Measurements from ENCODE around the gene KLHDC4.

KLHDC4 gene

DNA sequence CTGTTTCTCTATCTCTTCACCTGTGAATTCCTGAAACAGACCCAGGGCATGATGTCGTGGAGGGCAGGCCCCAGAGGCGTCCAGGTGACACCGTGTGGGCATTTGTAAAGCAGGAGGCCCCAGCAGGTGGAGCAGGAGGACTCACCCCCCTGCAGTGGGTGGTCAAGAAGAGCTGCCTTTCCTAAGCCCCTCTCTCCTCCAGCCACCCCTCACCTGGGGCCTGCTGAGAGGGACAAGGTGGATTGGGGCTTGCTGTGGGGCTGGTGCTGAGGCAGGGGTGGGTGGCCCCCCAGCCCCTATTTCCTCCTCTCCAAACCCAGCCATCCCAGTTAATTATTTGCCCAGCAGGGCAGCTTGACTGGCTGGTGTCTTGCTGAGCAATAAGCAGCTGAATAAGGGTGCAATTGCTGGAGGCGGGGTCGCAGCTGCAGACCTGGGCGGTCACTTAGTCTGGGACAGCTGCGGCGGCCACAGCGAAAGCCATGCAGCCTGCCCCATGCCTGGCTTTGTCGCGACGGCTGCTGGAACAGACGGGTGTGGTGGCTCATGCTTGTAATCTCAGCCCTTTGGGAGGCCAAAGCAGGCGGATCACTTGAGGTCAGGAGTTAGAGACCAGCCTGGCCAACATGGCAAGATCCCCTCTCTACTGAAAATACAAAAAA lies 107.1 kb downstream of the KLHDC4 start:
- no peak for DNase-seq (ENCODE audit: low spot score)
